Endothelial cell of umbilical vein (primary cell): ENCODE results near the gene KCNH8. TPM values are rescaled to one million over a fixed set of nuclear protein-coding genes. Genes with fewer than 3 reads are reported as not detected.

ENCODE experiments used
- BruUV-seq: library from RNA; stranded (reverse); fragments of 400-500 nt; replicated peaks from 2 replicates; lab custom pipeline; 2021; lab: Mats Ljungman, UMichigan
- CTCF ChIA-PET: fragments of 300-600, 350-600 bp; sonication (Branson Sonifier 250); formaldehyde crosslinking; loops from one replicate; lab custom pipeline; 2021; ENCODE audit warnings: antibody characterized with exemption, inconsistent platforms; lab: Charles Lee
- POLR2A ChIA-PET: fragments of 300-600, 350-600 bp; sonication (Branson Sonifier 250); formaldehyde crosslinking; loops from one replicate; lab custom pipeline; 2021; ENCODE audit warnings: antibody characterized with exemption, inconsistent platforms; lab: Charles Lee
- DNase-seq: peaks from one replicate; pipeline ENCODE4 v3.0.0-alpha.2; 2011; ENCODE audit warnings: low read depth, low spot score
- FAIRE-seq: peaks from 2 replicates; lab custom pipeline; 2011; peaks lifted over from hg19 to GRCh38; lab: Jason Lieb, UNC
- H2AFZ ChIP-seq: 2 replicates; pipeline ENCODE4 v1.6.0; 2012; ENCODE audit warnings: low read depth, low read length, control low read depth, inconsistent platforms
- H3K27ac ChIP-seq: 2 replicates; pipeline ENCODE4 v1.5.1; 2011; ENCODE audit warnings: low read depth, mild to moderate bottlenecking, control low read depth, low read length, moderate library complexity; ENCODE audit not compliant: insufficient read depth
- H3K27me3 ChIP-seq, 2 experiments: 2 replicates each; pipeline versions ENCODE4 v1.6.0 to v1.6.1; 2011; ENCODE audit warnings: low read length in 2 of 2, mixed read lengths in 1 of 2; ENCODE audit not compliant: control insufficient read depth in 2 of 2, insufficient read depth in 2 of 2
- H3K36me3 ChIP-seq, 2 experiments: 2 replicates in 1 of 2; 3 replicates in 1 of 2; pipeline ENCODE4 v1.5.1; 2011; ENCODE audit warnings: low read length in 2 of 2, mild to moderate bottlenecking in 1 of 2, moderate library complexity in 1 of 2; ENCODE audit not compliant: control insufficient read depth in 2 of 2, insufficient read depth in 2 of 2; ENCODE audit errors: extremely low read depth in 1 of 2
- H3K4me1 ChIP-seq: 3 replicates; pipeline ENCODE4 v1.5.1; 2011; ENCODE audit warnings: mild to moderate bottlenecking, low read length; ENCODE audit not compliant: control insufficient read depth, insufficient read depth; ENCODE audit errors: extremely low read depth
- H3K4me2 ChIP-seq: 2 replicates; pipeline ENCODE4 v1.6.1; 2011; ENCODE audit warnings: low read length, control low read depth, mixed read lengths; ENCODE audit not compliant: insufficient read depth
- H3K4me3 ChIP-seq, 3 experiments: fragments of 200-600 bp in 1 of 3; sonication (generic), shearing (Covaris generic) in 1 of 3; replicated peaks in 1 of 3; 2 replicates each; pipeline ENCODE4 v1.5.1; 2011 to 2016; ENCODE audit warnings: control low read depth in 3 of 3, low read length in 3 of 3, mild to moderate bottlenecking in 2 of 3, inconsistent platforms in 1 of 3, low read depth in 1 of 3, moderate library complexity in 1 of 3; ENCODE audit not compliant: insufficient read depth in 1 of 3
- H3K79me2 ChIP-seq: 2 replicates; pipeline ENCODE4 v1.6.0; 2012; ENCODE audit warnings: low read length, inconsistent platforms; ENCODE audit not compliant: control insufficient read depth, insufficient read depth
- H3K9ac ChIP-seq: replicated peaks from 2 replicates; pipeline ENCODE3; 2011; ENCODE audit warnings: low read length, control low read depth; ENCODE audit not compliant: insufficient read depth; ENCODE audit errors: extremely low read depth
- H3K9me1 ChIP-seq: replicated peaks from 3 replicates; pipeline ENCODE4 v1.6.0; 2011; ENCODE audit warnings: mild to moderate bottlenecking, low read length; ENCODE audit not compliant: control insufficient read depth, insufficient read depth; ENCODE audit errors: extremely low read depth
- H3K9me3 ChIP-seq: replicated peaks from 2 replicates; pipeline ENCODE4 v1.5.1; 2012; ENCODE audit warnings: low read length, inconsistent platforms; ENCODE audit not compliant: control insufficient read depth, insufficient read depth
- H4K20me1 ChIP-seq: replicated peaks from 2 replicates; pipeline ENCODE3; 2011; ENCODE audit warnings: mild to moderate bottlenecking, low read length; ENCODE audit not compliant: control insufficient read depth, insufficient read depth; ENCODE audit errors: extremely low read depth
- EZH2 ChIP-seq: IDR thresholded peaks from 2 replicates; pipeline ENCODE4 v1.6.1; 2012; ENCODE audit warnings: borderline replicate concordance, low read depth, mild to moderate bottlenecking, moderate library complexity, low read length, inconsistent platforms; ENCODE audit not compliant: severe bottlenecking
- FOS ChIP-seq: IDR thresholded peaks from 2 replicates; pipeline ENCODE4 v1.6.1; 2011; ENCODE audit warnings: mild to moderate bottlenecking, low read length, moderate library complexity, borderline replicate concordance; ENCODE audit not compliant: insufficient read depth
- GATA2 ChIP-seq: IDR thresholded peaks from 2 replicates; pipeline ENCODE4 v1.7.0; 2011; ENCODE audit warnings: low read depth, mild to moderate bottlenecking, moderate library complexity, mixed read lengths, low read length; ENCODE audit not compliant: insufficient read length, insufficient read depth
- JUN ChIP-seq: IDR thresholded peaks from 2 replicates; pipeline ENCODE4 v1.6.1; 2011; ENCODE audit warnings: borderline replicate concordance, low read depth; ENCODE audit not compliant: insufficient read length, insufficient read depth
- MAX ChIP-seq: IDR thresholded peaks from 2 replicates; pipeline ENCODE4 v1.6.1; 2011; ENCODE audit not compliant: insufficient read depth, insufficient read length
- MYC ChIP-seq: IDR thresholded peaks from one replicate; pipeline ENCODE4 v1.6.1; 2011; ENCODE audit warnings: mild to moderate bottlenecking, low read depth, low read length
- POLR2A ChIP-seq: IDR thresholded peaks from 2 replicates; pipeline ENCODE4 v1.6.1; 2012; ENCODE audit warnings: low read depth, mild to moderate bottlenecking, control low read depth, low read length
- POLR2AphosphoS5 ChIP-seq: IDR thresholded peaks from 2 replicates; pipeline ENCODE4 v1.6.1; 2012; ENCODE audit warnings: low read depth, mild to moderate bottlenecking, control low read depth, low read length, moderate library complexity; ENCODE audit not compliant: insufficient read depth
- dilution Hi-C: fragments of 300-500 bp; cut with MboI; formaldehyde crosslinking; loops from one replicate; pipeline ENCODE4 v1.15.0; 2019; ENCODE audit warnings: low sequenced_read_pairs; ENCODE audit not compliant: extremely low pct_ligation_motif_present
- intact Hi-C: fragments of 100-400 bp; cut with micrococcal nuclease; formaldehyde crosslinking; loops from one replicate; pipeline ENCODE4 v1.10.0; 2022
- polyA plus RNA-seq, 4 experiments: library from polyadenylated mRNA; depleted of rRNA in 3 of 4; stranded (reverse) in 3 of 4; unstranded in 1 of 4; fragments of >200 nt; gene quantifications; 2 replicates each; pipeline versions ENCODE4 v1.2.1 to v1.2.3, GENCODE V29; 2011 to 2012; ENCODE audit warnings: missing spikeins in 1 of 4
- total RNA-seq: library from RNA; stranded (reverse); gene quantifications from 2 replicates; pipeline ENCODE4 v1.2.3, GENCODE V29; 2021
- TF ChIP-seq, protein P1 (sequence below), 2 donors: IDR thresholded peaks; 1 replicate in 1 of 2; 2 replicates in 1 of 2; pipeline ENCODE4 v1.5.1; 2011; ENCODE audit warnings: low read length in 2 of 2, mild to moderate bottlenecking in 2 of 2, moderate library complexity in 2 of 2, control low read depth in 1 of 2, inconsistent platforms in 1 of 2, low read depth in 1 of 2; ENCODE audit not compliant: insufficient read depth in 1 of 2; ENCODE audit errors: extremely low read depth in 1 of 2

Gene KCNH8
- total and polyA plus RNA-seq, 2 donors (not counting 3 experiments of a cell fraction or from before 2014, with no cell fraction given) = not detected

- no TSS peak for BruUV-seq
- FAIRE-seq (no peak), DNase-seq (no peak)
- H3K9me3 ChIP-seq = no peaks in the 10 kb centered on the region
- no peak overlapping the region for H3K9ac ChIP-seq
- no peak for TF ChIP-seq JUN
- TF ChIP-seq EZH2 = no peak
- TF ChIP-seq GATA2 = no peak
- no peak for TF ChIP-seq MYC
- no peak for TF ChIP-seq FOS
- TF ChIP-seq POLR2AphosphoS5 = no peak
- TF ChIP-seq MAX = no peak
- TF ChIP-seq, protein P1, sequence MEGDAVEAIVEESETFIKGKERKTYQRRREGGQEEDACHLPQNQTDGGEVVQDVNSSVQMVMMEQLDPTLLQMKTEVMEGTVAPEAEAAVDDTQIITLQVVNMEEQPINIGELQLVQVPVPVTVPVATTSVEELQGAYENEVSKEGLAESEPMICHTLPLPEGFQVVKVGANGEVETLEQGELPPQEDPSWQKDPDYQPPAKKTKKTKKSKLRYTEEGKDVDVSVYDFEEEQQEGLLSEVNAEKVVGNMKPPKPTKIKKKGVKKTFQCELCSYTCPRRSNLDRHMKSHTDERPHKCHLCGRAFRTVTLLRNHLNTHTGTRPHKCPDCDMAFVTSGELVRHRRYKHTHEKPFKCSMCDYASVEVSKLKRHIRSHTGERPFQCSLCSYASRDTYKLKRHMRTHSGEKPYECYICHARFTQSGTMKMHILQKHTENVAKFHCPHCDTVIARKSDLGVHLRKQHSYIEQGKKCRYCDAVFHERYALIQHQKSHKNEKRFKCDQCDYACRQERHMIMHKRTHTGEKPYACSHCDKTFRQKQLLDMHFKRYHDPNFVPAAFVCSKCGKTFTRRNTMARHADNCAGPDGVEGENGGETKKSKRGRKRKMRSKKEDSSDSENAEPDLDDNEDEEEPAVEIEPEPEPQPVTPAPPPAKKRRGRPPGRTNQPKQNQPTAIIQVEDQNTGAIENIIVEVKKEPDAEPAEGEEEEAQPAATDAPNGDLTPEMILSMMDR (IDR thresholded peaks at IDR 0.05; ENCODE audit: extremely low read depth in 1 of 2, insufficient read depth in 1 of 2, low read depth in 1 of 2, low read length in 2 of 2) = no peak
- no peak for TF ChIP-seq POLR2A
- H4K20me1 ChIP-seq = no peaks in the 10 kb centered on the region
- H3K27ac ChIP-seq = no peak overlapping the region
- H3K4me2 ChIP-seq = no peak overlapping the region
- H3K36me3 ChIP-seq = no peaks in the 10 kb centered on the region
- H2AFZ ChIP-seq = no peak overlapping the region
- intact Hi-C loops = no loop called here
- dilution Hi-C loops = no loop called here
- no peaks in the 10 kb centered on the region for H3K4me1 ChIP-seq
- H3K9me1 ChIP-seq = no peaks in the 10 kb centered on the region
- ChIA-PET CTCF (no interaction called here), POLR2A (no interaction called here)
- H3K79me2 ChIP-seq = no peaks in the 10 kb centered on the region
- no peaks in the 10 kb centered on the region for H3K27me3 ChIP-seq
- no peak overlapping the region for H3K4me3 ChIP-seq
Observed at GRCh38 chr3:19334120-19334519, 185.8 kb downstream of the KCNH8 start.
